Activated naive CD8-positive, alpha-beta T cell treated with anti-CD3 and anti-CD28 coated beads, Interleukin-2, amount 50 U/mL, for 24 hours (primary cell): ENCODE measurements around the gene TPST1.
"Not testable (repeated sequence)": the region's sequence is repeated elsewhere in the genome, so short reads cannot be mapped to it uniquely, and the experiment has no call there.

Source experiments
- ATAC-seq: fragments of 150-1000 bp; cut with Tn5 transposase; one replicate; pipeline ENCODE4 v1.10.0; 2021
- DNase-seq: peaks from one replicate; pipeline ENCODE4 v3.0.0; 2021
- H3K27ac Mint-ChIP-seq: one replicate; pipeline ENCODE4 v1.8.0; 2021; ENCODE audit warnings: mild to moderate bottlenecking, mixed read lengths
- H3K27me3 Mint-ChIP-seq: one replicate; pipeline ENCODE4 v1.8.0; 2021; ENCODE audit warnings: mixed read lengths
- H3K36me3 Mint-ChIP-seq: one replicate; pipeline ENCODE4 v1.8.0; 2021; ENCODE audit warnings: low read depth, mixed read lengths
- H3K4me1 Mint-ChIP-seq: one replicate; pipeline ENCODE4 v1.8.0; 2021; ENCODE audit warnings: mixed read lengths
- H3K4me3 Mint-ChIP-seq: one replicate; pipeline ENCODE4 v1.8.0; 2021; ENCODE audit warnings: mild to moderate bottlenecking, moderate library complexity, mixed read lengths
- H3K9me3 Mint-ChIP-seq: one replicate; pipeline ENCODE4 v1.8.0; 2021; ENCODE audit warnings: mixed read lengths

Gene TPST1

DNA sequence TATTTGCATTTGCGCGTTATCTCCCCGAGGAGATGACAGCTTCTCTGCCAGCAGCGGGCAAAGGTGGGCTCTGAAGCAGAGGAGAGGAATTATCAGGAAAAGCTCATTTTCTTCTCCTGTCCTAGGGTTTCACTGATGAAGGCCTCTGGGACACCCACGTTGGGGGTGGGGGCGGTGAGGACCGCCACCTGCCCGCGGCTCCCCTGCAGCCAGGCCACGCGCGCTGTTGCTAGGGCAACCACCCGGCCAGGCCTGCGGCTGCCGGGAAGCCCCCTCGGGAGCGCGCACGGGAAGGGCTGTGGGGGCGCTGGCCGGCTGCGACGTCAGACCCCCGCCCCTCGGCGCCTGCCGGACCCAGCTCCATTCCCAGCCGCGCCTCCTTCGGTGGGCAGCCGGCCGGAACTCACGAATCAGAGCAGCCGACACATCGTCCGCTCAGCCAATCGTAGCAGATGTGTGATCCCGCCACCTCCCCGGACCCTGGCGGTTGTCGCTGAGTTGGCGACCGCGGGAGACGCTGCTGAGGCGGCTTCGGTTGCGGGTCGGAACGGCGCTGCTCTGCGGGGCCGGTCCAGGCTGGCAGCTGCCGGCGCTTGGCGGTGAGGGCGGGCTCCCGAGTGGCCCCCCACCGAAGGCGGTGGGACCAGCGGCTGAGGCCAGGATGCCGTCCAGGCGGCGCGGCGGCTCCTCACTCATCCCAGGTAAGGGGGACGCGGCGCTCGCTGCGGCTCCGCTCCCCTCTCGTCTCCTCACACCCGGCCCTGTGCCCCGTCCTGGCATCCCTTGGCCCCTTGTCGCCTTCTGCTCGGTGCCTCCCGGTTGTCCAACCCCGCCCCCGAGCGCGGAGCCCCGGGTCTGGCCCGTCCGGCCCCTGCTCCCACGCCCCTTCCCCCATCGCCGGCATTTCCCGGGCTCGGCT, at the start of gene TPST1:
Gene TPST1 (plus strand): TSS at position 513 of the 919 bp plus-strand sequence. CDS start 35,092 bp downstream, outside the sequence.
- no peaks in the 10 kb centered on the region for H3K9me3 Mint-ChIP-seq
- peak within 1 kb of the TSS; percentile 80 for H3K27ac Mint-ChIP-seq
- DNase-seq (peak; percentile 86), ATAC-seq (peak; percentile 93)
- H3K4me1 Mint-ChIP-seq: peaks cover 35% of the 10 kb centered on the region
- peak within 1 kb of the TSS; percentile 85 for H3K4me3 Mint-ChIP-seq
- H3K27me3 Mint-ChIP-seq: peaks cover 16% of the 10 kb centered on the region
- no peaks in the 10 kb centered on the region for H3K36me3 Mint-ChIP-seq

DNA sequence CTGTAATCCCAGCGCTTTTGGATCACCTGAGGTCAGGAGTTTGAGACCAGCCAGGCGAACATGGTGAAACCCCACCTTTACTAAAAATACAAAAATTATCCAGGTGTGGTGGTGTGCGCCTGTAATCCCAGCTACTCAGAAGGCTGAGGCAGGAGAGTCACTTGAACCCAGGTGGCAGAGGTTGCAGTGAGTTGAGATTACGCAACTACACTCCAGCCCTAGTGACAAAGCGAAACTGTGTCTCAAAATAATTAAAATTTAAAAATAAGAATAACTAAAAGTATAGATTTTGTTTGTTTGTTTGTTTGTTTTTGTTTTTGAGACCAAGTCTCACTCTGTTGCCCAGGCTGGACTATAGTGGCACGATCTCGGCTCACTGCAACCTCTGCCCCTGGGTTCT, 49.1 kb upstream of the TPST1 start:
- not testable (repeated sequence) for H3K9me3 Mint-ChIP-seq, H3K27me3 Mint-ChIP-seq, H3K4me1 Mint-ChIP-seq, H3K4me3 Mint-ChIP-seq, DNase-seq, ATAC-seq, H3K27ac Mint-ChIP-seq
- peaks cover 61% of the 10 kb centered on the region for H3K36me3 Mint-ChIP-seq

DNA sequence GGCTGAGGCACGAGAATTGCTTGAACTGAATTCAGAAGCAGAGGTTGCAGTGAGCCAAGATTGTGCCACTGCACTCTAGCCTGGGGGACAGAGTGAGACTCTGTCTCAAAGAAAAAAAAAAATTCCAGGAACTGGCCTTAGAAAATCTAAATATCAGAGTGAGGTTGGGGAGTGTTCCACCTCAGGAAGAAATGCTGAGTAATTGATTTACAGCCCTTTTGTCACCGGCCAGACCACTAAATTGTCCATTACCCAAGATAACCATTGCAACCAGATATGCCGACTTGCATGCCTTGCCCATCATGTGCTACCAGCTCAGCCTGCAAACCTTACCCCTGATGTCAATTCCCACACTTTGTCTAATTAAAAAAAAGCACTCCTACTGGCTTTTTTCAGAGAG, 48.1 kb upstream of the TPST1 start:
- H3K9me3 Mint-ChIP-seq: peaks cover 7% of the 10 kb centered on the region
- no peak overlapping the region for H3K27ac Mint-ChIP-seq
- no peak overlapping the region for H3K4me3 Mint-ChIP-seq
- H3K27me3 Mint-ChIP-seq: no peaks in the 10 kb centered on the region
- DNase-seq (no peak), ATAC-seq (no peak)
- H3K4me1 Mint-ChIP-seq: no peaks in the 10 kb centered on the region
- H3K36me3 Mint-ChIP-seq: peaks cover 57% of the 10 kb centered on the region

- Mint-ChIP-seq H3K36me3 (peaks cover 18% of the 10 kb centered on the region), H3K9me3 (peaks cover 7% of the 10 kb centered on the region), H3K27me3 (no peaks in the 10 kb centered on the region), H3K4me3 (no peak overlapping the region), H3K27ac (no peak overlapping the region), H3K4me1 (no peaks in the 10 kb centered on the region)
- no peak for DNase-seq
- ATAC-seq: no peak
Observed at GRCh38 chr7:66162622-66163021, 42.5 kb upstream of the TPST1 start.

- Mint-ChIP-seq H3K9me3 (peaks cover 3% of the 10 kb centered on the region), H3K36me3 (peaks cover 13% of the 10 kb centered on the region), H3K27ac (no peak overlapping the region), H3K4me3 (no peak overlapping the region), H3K27me3 (no peaks in the 10 kb centered on the region), H3K4me1 (peaks cover 2% of the 10 kb centered on the region)
- no peak for ATAC-seq
- DNase-seq: no peak
Observed at GRCh38 chr7:66163186-66163610, 41.9 kb upstream of the TPST1 start.

DNA sequence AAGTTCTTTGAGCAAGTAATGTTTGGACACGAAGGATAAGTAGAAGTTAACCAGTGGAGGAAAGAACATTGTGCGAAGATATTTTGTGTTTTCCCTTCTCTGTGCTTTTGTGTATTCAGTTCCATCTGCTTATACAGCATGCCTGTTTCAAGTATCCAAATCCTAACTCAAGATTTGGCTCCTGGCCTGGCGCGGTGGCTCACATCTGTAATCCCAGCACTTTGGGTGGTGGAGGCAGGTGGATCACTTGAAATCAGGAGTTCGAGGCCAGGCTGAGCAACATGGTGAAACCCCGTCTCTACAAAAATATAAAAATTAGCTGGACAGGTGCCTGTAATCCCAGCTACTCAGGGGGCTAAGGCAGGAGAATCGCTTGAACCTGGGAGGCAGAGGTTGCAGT, 40.8 kb upstream of the TPST1 start:
- H3K4me3 Mint-ChIP-seq: no peak overlapping the region
- H3K27ac Mint-ChIP-seq: no peak overlapping the region
- no peaks in the 10 kb centered on the region for H3K27me3 Mint-ChIP-seq
- peaks cover 3% of the 10 kb centered on the region for H3K36me3 Mint-ChIP-seq
- DNase-seq: no peak
- no peak for ATAC-seq
- H3K9me3 Mint-ChIP-seq: no peaks in the 10 kb centered on the region
- peaks cover 4% of the 10 kb centered on the region for H3K4me1 Mint-ChIP-seq

DNA sequence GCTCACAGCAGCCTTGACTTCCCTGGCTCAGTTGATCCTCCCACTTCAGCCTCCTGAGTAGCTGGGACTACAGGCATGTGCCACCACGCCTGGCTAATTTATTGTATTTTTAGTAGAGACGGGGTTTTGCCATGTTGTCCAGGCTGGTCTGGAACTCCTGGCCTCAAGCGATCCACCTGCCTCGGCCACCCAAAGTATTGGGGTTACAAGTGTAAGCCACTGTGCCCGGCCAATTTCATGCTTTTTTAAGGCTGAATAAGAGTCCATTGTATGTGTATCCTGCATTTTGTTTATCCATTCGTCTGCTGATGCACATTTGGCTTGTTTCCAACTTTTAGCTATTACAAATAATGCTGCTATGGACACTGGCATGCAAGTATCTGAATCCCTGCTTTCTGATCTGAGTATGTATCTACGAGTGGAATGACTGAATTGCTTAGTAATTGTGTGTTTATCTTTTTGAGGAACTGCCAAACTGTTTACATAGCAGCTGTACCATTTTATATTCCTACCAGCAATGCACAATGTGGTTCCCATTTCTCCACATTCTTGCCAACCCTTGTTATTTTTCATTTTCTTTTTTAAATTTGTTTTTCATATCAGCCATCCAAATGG, 37.3 kb upstream of the TPST1 start:
- Mint-ChIP-seq H3K27me3 (no peaks in the 10 kb centered on the region), H3K4me3 (no peak overlapping the region), H3K9me3 (no peaks in the 10 kb centered on the region), H3K4me1 (peaks cover 4% of the 10 kb centered on the region), H3K27ac (no peak overlapping the region), H3K36me3 (no peaks in the 10 kb centered on the region)
- no peak for DNase-seq
- ATAC-seq: no peak

GRCh38 chr7:66169616-66170015, 35.5 kb upstream of the TPST1 start:
- no peaks in the 10 kb centered on the region for H3K36me3 Mint-ChIP-seq
- H3K9me3 Mint-ChIP-seq: no peaks in the 10 kb centered on the region
- DNase-seq (no peak), ATAC-seq (no peak)
- peaks cover 8% of the 10 kb centered on the region for H3K4me1 Mint-ChIP-seq
- no peak overlapping the region for H3K4me3 Mint-ChIP-seq
- no peak overlapping the region for H3K27ac Mint-ChIP-seq
- no peaks in the 10 kb centered on the region for H3K27me3 Mint-ChIP-seq

- no peaks in the 10 kb centered on the region for H3K27me3 Mint-ChIP-seq
- peaks cover 8% of the 10 kb centered on the region for H3K4me1 Mint-ChIP-seq
- H3K9me3 Mint-ChIP-seq: no peaks in the 10 kb centered on the region
- no peaks in the 10 kb centered on the region for H3K36me3 Mint-ChIP-seq
- no peak overlapping the region for H3K4me3 Mint-ChIP-seq
- ATAC-seq (no peak), DNase-seq (no peak)
- H3K27ac Mint-ChIP-seq: no peak overlapping the region
Observed at GRCh38 chr7:66170309-66171231, 34.6 kb upstream of the TPST1 start.

DNA sequence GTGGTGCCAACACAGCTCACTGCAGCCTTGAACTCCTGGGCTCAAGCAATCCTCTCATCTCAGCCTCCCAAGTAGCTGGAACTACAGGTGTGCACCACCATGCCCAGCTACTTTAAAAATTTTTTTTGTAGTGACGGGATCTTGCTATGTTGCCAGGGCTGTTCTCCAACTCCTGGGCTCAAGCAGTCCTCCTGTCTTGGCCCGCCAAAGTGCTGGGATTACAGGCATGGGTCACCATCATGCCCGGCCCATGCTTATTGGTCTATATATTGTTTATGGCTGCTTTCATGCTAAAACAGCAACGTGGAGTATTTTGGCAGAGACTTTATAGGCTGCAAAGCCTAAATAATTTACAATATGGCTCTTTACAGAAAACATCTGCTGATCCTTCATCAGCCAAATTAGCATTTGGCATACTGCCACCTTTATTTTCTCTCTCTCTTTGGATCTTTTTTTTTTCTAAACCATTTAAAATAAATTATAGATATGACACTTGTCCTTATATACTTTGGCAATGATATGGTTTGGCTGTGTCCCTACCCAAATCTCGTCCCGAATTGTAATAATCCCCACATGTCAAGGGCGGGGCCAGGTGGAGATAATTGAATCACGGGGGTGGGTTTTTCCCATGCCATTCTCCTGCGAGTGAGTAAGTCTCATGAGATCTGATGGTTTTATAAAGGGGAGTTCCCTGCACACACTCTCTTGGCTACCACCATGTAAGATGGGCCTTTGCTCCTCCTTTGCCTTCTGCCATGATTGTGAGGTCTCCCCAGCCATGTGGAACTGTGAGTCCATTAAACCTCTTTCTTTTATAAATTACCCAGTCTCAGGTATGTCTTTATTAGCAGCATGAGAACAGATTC, 32.4 kb upstream of the TPST1 start:
- not testable (repeated sequence) for H3K36me3 Mint-ChIP-seq, H3K9me3 Mint-ChIP-seq, H3K27ac Mint-ChIP-seq, H3K27me3 Mint-ChIP-seq, H3K4me3 Mint-ChIP-seq, H3K4me1 Mint-ChIP-seq
- ATAC-seq (peak; percentile 49), DNase-seq (peak; percentile 14)

DNA sequence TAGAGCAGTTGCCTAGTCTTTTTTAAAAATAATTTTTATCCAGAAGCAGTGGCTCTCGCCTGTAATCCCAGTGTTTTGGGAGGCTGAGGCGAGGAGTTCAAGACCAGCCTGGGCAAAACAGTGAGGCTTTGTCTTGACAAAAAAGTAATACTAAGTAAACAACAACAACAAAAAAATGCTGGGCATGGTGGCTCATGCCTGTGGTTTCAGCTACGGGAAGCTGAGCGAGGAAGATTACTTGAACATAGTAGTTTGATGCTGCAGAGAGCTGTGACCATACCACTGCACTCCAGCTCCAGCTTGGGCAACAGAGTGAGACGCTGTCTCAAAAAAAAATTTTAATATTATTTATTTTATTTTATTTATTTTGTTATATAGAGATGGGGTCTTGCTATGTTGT, 31.3 kb upstream of the TPST1 start:
- no peaks in the 10 kb centered on the region for H3K36me3 Mint-ChIP-seq
- H3K9me3 Mint-ChIP-seq: no peaks in the 10 kb centered on the region
- H3K4me3 Mint-ChIP-seq: no peak overlapping the region
- DNase-seq (no peak), ATAC-seq (no peak)
- H3K27ac Mint-ChIP-seq: no peak overlapping the region
- H3K27me3 Mint-ChIP-seq: no peaks in the 10 kb centered on the region
- peaks cover 6% of the 10 kb centered on the region for H3K4me1 Mint-ChIP-seq

- DNase-seq, H3K27me3 Mint-ChIP-seq, H3K4me1 Mint-ChIP-seq, H3K36me3 Mint-ChIP-seq, H3K4me3 Mint-ChIP-seq, ATAC-seq, H3K27ac Mint-ChIP-seq, H3K9me3 Mint-ChIP-seq: not testable (repeated sequence)
Observed at GRCh38 chr7:66175006-66175405, 30.1 kb upstream of the TPST1 start.

DNA sequence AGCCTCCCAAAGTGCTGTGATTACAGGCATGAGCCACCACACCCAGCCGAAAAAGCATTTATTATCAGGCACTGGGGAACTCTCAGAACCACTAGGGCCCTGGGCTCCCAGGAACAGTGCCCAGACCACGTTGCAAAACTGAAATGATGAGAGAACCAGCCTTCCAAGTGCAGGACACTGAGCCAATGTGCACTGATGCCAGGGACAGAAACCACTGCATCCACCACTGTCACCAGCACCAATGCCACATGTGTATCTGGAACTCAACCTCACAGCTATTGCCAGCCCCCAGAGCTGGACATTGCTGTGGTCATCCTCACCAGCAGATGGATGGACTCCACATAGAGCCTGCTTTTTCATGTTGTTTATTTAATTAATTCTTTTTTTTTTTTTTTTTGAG, 28.2 kb upstream of the TPST1 start:
- Mint-ChIP-seq H3K4me3 (no peak overlapping the region), H3K36me3 (no peaks in the 10 kb centered on the region), H3K4me1 (peaks cover 4% of the 10 kb centered on the region), H3K9me3 (no peaks in the 10 kb centered on the region), H3K27me3 (no peaks in the 10 kb centered on the region), H3K27ac (no peak overlapping the region)
- DNase-seq (no peak), ATAC-seq (no peak)

DNA sequence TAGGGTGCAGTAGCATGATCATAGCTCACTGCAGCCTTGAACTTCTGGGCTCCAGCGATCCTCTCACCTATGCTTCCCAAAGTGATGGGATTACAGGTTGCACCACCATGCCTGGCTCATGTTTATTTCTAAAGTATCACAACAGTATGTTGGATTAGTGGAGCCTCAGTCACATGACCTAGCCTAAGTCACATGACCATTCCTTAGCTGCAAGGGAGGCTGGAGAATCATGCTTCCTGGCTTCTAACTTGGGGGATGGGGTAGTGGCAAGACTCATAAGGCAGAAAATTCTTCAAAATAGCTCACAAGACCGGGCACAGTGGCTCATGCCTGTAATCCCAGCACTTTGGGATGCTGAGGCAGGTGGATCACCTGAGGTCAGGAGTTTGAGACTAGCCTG, 26.9 kb upstream of the TPST1 start:
- no peaks in the 10 kb centered on the region for H3K36me3 Mint-ChIP-seq
- H3K4me1 Mint-ChIP-seq: peaks cover 1% of the 10 kb centered on the region
- no peak overlapping the region for H3K4me3 Mint-ChIP-seq
- no peak overlapping the region for H3K27ac Mint-ChIP-seq
- H3K9me3 Mint-ChIP-seq: no peaks in the 10 kb centered on the region
- ATAC-seq (no peak), DNase-seq (no peak)
- no peaks in the 10 kb centered on the region for H3K27me3 Mint-ChIP-seq
